ENCODE data around the gene USP48. TPM values are rescaled to one million over a fixed set of nuclear protein-coding genes. Genes with fewer than 3 reads are reported as not detected.

The USP48 gene
- total RNA-seq, 1 experiment from 2014 or later: 84.8 TPM

GRCh38 chr1:21750841-21751240 lies 32.1 kb downstream of the USP48 start:
- Histone ChIP-seq H3K4me2 (ENCODE audit: insufficient read depth, insufficient read length, low read length) (no peak overlapping the region), H4K20me1 (ENCODE audit: control insufficient read depth, insufficient read depth, insufficient read length) (no peaks in the 10 kb centered on the region), H3K18ac (ENCODE audit: insufficient read length, low read depth, low read length) (no peak overlapping the region), H3K79me2 (ENCODE audit: insufficient read depth, low read length) (no peaks in the 10 kb centered on the region), H3K4me1 (ENCODE audit: insufficient read depth, low read length) (no peaks in the 10 kb centered on the region), H3K9me3 (ENCODE audit: control insufficient read depth, low read depth, low read length) (no peaks in the 10 kb centered on the region), H3K23ac (ENCODE audit: insufficient read length, low read depth, low read length) (no peak overlapping the region), H3K14ac (ENCODE audit: insufficient read depth, low read length) (no peak overlapping the region), H3K4ac (ENCODE audit: low read depth, low read length) (no peak overlapping the region), H4K91ac (ENCODE audit: insufficient read length, low read depth, low read length) (no peak overlapping the region), H2BK120ac (ENCODE audit: low read depth, low read length, poor library complexity, severe bottlenecking) (no peak overlapping the region), H2AK5ac (ENCODE audit: insufficient read length, low read length) (no peak overlapping the region), H4K5ac (ENCODE audit: insufficient read length, low read depth, low read length) (no peak overlapping the region), H3T11ph (ENCODE audit: low read length) (no peak overlapping the region), H2BK20ac (ENCODE audit: low read depth, low read length, poor library complexity, severe bottlenecking) (no peak overlapping the region), H3K27me3 (ENCODE audit: insufficient read depth, low read length) (no peaks in the 10 kb centered on the region), H4K8ac (replicated peaks; ENCODE audit: insufficient read length, low read depth, low read length) (no peak overlapping the region), H3K27ac (ENCODE audit: insufficient read length, low read depth, low read length) (no peak overlapping the region), H2BK12ac (ENCODE audit: insufficient read length, low read depth, low read length) (no peak overlapping the region), H3K79me1 (ENCODE audit: insufficient read depth, low read depth, low read length, poor library complexity, severe bottlenecking) (no peaks in the 10 kb centered on the region), H2BK15ac (ENCODE audit: low read depth, low read length) (no peak overlapping the region), H2AFZ (ENCODE audit: low read length) (no peak overlapping the region), H3K9ac (ENCODE audit: extremely low read depth, insufficient read length, low read length) (no peak overlapping the region), H2BK5ac (ENCODE audit: insufficient read length, low read length) (no peak overlapping the region), H3K56ac (ENCODE audit: insufficient read length, low read depth, low read length) (no peak overlapping the region), H3K23me2 (ENCODE audit: insufficient read length, low read depth, low read length, poor library complexity, severe bottlenecking) (no peaks in the 10 kb centered on the region)
- Mint-ChIP-seq H3K9me3 (no peaks in the 10 kb centered on the region), H3K4me3 (no peak overlapping the region), H3K4me1 (no peaks in the 10 kb centered on the region), H3K27ac (no peak overlapping the region; a peak in 1 of 7 replicates), H3K36me3 (ENCODE audit: insufficient read depth in 1 of 3, low read depth in 3 of 3) (peaks cover 14 to 69% (median 60%) of the 10 kb centered on the region in 3 experiments; a peak in 6 of 7 replicates), H3K27me3 (ENCODE audit: low read depth) (no peaks in the 10 kb centered on the region)
- no peak for TF ChIP-seq CTCF (conservative IDR thresholded peaks at IDR 0.05)
- DNase-seq: no peak
- WGBS (ENCODE audit: extremely low coverage, insufficient read length, low lambda C conversion rate): no CpG with 5 or more reads among the region's 2 CpGs
